GM21390 (cell line): Measurements from ENCODE around the gene GCLC.

Experiments
- ATAC-seq: cut with Tn5 transposase; IDR thresholded peaks from one replicate; pipeline ENCODE4 v1.9.1; 2021; ENCODE audit not compliant: unreplicated experiment

GCLC gene

GRCh38 chr6:53527249-53527765 is 17.6 kb downstream of the GCLC start:
- ATAC-seq, result no peak

GRCh38 chr6:53526000-53526399 is 18.9 kb downstream of the GCLC start:
- ATAC-seq, result no peak

DNA sequence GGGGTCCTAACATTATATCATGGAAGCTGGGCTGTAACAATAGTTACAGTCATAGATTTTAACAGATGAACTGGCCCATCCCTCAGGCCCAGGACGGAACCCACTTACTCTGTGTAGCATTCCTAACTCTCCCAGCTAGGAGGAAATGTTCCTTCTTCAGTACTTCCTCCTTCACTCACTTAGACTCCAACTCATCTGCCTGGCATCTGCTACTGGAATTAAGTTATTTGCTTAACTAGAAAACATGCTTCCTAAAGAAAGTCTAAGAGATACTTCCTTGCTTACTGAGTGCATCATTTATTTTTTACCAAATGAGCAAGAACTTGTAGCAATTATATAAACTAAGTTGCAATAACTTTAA is 20.5 kb downstream of the GCLC start:
- ATAC-seq, result no peak

- no peak for ATAC-seq
These were observed 21.1 kb downstream of the GCLC start for GRCh38 chr6:53523511-53524454.

GRCh38 chr6:53520320-53520928 is 24.5 kb downstream of the GCLC start:
- ATAC-seq, result no peak

- no peak for ATAC-seq
These were observed 26.0 kb downstream of the GCLC start for GRCh38 chr6:53518862-53519261.

- ATAC-seq, result no peak
These were observed 27.9 kb downstream of the GCLC start for GRCh38 chr6:53517021-53517420.

DNA sequence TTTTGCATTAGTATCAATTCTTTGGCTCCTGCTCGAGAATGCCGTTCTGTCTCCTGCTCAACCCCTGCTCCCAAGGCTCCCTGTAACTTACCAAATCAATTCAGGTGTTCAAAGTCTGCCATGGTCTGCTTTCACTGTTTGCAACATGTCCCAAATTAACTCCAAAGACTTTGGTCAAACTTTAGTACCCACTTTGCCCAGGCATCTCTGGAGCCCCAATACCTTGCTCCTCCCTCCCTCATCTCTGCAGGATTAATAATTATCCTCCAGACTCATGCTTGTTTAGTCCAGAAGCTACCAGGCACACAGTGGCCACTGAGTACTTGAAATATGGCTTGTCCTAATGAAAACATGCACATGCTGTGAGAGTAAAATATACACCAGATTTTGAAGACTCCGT is 30.2 kb downstream of the GCLC start:
- no peak for ATAC-seq

GRCh38 chr6:53513519-53513966 is 31.4 kb downstream of the GCLC start:
- no peak for ATAC-seq

GRCh38 chr6:53513056-53513455 is 31.8 kb downstream of the GCLC start:
- ATAC-seq, result no peak

DNA sequence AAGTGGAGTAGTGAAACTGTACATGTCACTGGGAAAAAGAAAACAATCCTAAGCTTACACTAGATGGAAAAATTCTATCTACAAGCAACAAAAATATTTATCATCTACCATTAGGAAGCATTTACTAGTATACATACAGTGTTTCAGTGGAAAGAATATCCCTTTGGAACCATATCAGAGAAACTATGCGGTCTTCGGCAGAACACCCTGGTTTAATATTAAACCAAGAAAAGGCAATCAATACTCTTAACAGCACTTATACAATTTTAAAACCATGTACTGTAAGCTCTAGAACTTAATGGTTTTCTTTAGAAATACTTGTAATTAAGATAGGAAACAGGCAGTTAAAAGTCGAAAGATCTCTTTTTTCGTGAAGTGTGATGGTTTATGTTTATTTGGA is 32.3 kb downstream of the GCLC start:
- no peak for ATAC-seq

DNA sequence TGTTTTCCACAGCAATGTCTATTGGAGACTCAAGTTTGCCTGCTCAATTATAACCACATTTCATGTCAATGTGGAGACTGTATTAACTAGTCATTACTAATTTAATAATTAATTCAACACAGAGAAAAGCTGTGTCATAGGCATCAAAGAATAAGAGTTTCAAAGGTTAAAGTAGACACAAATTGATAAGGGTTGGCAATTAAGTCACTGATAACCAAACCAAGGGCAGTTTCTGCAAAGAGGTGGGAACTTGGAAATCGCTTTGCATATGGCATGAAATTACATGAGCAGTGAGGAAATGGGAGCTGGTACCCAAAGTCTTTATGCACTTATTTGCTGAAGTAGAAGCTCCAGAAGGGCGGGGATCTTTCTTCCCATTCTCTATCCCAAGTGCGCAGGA is 34.2 kb downstream of the GCLC start:
- ATAC-seq, result no peak

DNA sequence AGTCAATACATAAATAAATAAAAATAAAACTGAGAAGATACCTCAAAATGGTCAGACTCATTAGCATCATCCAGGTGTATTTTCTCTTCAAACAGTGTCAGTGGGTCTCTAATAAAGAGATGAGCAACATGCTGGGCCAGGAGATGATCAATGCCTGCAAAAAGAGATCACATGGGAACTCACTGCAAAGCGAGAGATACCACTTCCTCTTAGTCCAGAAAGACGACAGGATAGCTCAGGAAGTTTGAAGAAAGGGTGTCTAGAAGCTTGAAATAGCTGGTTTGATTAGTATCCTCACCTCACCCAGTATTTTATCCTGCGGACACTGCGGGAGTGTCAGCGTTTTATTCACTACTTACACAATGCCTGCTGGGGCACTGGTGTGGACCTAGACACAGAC is 38.0 kb downstream of the GCLC start:
- no peak for ATAC-seq

GRCh38 chr6:53504512-53504911 is 40.4 kb downstream of the GCLC start:
- ATAC-seq, result no peak

GRCh38 chr6:53503060-53503459 is 41.8 kb downstream of the GCLC start:
- ATAC-seq, result no peak

- no peak for ATAC-seq
These were observed 43.5 kb downstream of the GCLC start for GRCh38 chr6:53501432-53501831.

DNA sequence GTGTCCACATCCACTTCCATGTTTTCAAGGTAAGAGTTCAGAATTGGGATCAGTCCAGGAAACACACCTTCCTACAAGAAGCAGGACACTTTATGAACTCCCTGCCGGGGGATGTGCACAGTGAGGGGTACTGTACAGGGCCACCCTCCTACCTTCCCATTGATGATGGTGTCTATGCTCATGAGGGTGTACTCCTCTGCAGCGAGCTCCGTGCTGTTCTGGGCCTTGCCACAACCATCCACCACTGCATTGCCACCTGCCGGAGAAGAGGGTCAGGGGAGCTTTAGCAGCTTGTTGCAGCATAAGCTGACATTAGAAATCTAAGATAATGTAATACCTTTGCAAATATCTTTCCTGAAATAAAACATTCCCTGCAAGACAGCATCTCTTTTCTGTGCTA is 44.8 kb downstream of the GCLC start:
- ATAC-seq, result no peak

DNA sequence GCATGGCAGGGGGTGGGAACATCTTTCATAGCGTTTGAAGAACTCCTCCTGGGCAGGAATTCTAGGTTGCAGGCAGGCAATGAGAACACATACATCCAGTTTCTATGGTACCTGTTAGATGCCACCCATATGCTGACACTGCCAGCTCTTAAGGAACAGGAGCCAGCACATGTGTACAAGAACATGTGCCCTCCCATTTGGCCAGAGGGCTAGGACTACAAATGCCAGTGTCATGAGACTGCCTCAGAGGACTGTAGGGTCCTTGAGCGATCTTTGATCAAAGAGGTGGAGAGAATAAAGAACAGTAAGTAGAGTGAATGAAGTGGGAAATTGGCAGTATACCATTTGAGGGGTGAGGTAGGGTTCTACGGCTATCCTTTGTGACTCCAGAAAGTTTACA is 45.8 kb downstream of the GCLC start:
- ATAC-seq, result no peak

DNA sequence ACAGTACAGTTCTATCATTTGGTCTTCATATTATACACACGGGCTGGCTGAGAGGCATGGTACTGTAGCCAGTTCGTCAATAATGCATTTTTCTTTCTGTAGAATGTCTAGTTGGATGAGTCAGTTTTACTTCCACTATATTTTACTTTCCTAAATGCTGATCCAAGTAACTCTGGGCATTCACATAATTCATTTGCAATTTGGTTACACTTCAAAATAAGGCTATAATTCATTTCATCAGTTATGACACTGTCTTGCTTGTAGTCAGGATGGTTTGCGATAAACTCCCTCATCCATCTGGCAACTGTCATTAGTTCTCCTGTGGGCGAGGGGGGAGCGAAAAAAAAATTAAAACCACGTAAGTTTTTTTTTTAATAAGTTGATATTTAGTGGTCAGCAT is 46.3 kb downstream of the GCLC start:
- ATAC-seq, result no peak

- ATAC-seq, result no peak
These were observed 47.0 kb downstream of the GCLC start for GRCh38 chr6:53497905-53498304.

DNA sequence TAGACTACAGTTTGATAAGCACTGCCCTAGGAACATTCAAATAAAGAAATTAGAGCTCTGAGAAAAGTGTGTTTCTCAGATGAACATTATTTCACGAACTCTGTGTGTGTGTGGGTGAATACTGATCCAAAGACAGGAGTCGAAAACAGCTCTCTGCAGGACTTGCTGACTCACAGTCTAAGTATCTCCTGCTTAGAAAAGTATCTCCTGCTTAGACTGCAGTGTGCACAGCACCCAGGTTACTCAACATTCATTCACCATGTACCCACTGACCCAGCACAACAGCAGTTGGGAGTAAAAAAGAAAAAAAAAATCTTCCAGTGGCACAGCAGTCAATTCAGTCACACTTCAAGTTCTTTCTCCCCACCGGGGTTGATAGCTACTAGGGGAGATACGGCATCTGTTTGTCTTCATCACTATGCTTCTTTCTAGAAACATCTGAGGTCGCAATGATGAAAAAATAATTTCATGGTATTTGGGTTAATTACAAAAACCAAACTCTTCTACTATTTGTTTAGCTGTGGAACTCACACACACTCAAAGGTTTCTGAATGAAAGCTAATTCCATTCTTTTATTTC is 48.0 kb downstream of the GCLC start:
- ATAC-seq, result no peak
